Measurements from ENCODE around the gene CD300LB. TPM values are rescaled to one million over a fixed set of nuclear protein-coding genes. Genes with fewer than 3 reads are reported as not detected.

The CD300LB gene
- total RNA-seq (2021), result not detected in 2 replicates
- not detected for Bru-seq, nascent RNA
- BruChase-seq, experiment 1, labeled RNA remaining after a 2-hour chase, result not detected
- BruChase-seq, experiment 2, labeled RNA remaining after a 6-hour chase, result not detected
- long read RNA-seq, result 0 reads

DNA sequence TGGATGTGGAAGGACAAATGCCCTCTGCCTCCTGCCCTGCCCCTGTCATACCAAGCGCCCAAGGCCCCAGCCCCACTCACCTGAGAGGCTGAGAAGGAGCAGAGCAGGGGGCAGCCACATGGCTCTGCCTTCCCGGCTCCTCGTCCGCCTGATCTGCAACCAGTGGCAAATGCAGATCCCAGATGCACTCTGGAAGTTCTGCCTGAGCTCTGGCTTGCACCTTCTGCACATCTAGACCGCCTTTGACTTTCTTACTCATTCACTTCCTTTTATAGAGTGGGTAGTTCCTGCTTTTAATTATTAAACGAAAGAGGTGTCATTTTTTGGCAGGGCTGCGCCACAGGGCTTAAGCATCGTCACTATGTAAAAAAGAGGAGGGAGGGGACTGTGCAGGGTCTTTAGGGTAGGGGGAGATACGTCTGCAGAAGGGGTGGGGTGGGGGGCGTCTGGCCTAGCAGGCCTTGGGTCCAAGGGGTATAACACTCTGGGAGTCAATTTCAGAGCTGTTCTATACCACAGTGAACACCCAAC is at the start of gene CD300LB:
Gene CD300LB (minus strand): TSS at position 245 of the 531 bp plus-strand sequence. CDS start 125 bp downstream, at position 120.
- BruUV-seq (replicated peaks), result no TSS peak
- H3K27ac ChIP-seq (ENCODE audit: low read depth, low read length, poor library complexity, severe bottlenecking), result no peak within 1 kb of the TSS
- ChIA-PET CTCF (no interaction called here), POLR2A (ENCODE audit: low non-redundant PET) (no interaction called here)
- H3K4me3 ChIP-seq (ENCODE audit: low read depth, low read length, poor library complexity, severe bottlenecking), result no peak within 1 kb of the TSS
- H3K9me3 ChIP-seq (ENCODE audit: low read depth, low read length, poor library complexity, severe bottlenecking), result no peaks in the 10 kb centered on the region
- intact Hi-C loops (cut with micrococcal nuclease; ENCODE audit: unreplicated experiment), result no loop called here
- no peaks in the 10 kb centered on the region for H3K36me3 ChIP-seq (ENCODE audit: insufficient read depth, low read length, poor library complexity, severe bottlenecking)
- DNase-seq (ENCODE audit: low spot score), result no peak
- TF ChIP-seq, protein P1, sequence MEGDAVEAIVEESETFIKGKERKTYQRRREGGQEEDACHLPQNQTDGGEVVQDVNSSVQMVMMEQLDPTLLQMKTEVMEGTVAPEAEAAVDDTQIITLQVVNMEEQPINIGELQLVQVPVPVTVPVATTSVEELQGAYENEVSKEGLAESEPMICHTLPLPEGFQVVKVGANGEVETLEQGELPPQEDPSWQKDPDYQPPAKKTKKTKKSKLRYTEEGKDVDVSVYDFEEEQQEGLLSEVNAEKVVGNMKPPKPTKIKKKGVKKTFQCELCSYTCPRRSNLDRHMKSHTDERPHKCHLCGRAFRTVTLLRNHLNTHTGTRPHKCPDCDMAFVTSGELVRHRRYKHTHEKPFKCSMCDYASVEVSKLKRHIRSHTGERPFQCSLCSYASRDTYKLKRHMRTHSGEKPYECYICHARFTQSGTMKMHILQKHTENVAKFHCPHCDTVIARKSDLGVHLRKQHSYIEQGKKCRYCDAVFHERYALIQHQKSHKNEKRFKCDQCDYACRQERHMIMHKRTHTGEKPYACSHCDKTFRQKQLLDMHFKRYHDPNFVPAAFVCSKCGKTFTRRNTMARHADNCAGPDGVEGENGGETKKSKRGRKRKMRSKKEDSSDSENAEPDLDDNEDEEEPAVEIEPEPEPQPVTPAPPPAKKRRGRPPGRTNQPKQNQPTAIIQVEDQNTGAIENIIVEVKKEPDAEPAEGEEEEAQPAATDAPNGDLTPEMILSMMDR (conservative IDR thresholded peaks at IDR 0.05; ENCODE audit: low read depth, low read length), result no peak
- TF ChIP-seq EZH2 (IDR thresholded peaks at IDR 0.05; ENCODE audit: borderline replicate concordance, low read depth, low read length, poor library complexity, severe bottlenecking), result no peak
- H3K27me3 ChIP-seq (replicated peaks; ENCODE audit: insufficient read depth, low read depth, low read length, poor library complexity), result peaks cover 26% of the 10 kb centered on the region
- no peaks in the 10 kb centered on the region for H3K4me1 ChIP-seq (ENCODE audit: insufficient read depth, low read length, poor library complexity, severe bottlenecking)

DNA sequence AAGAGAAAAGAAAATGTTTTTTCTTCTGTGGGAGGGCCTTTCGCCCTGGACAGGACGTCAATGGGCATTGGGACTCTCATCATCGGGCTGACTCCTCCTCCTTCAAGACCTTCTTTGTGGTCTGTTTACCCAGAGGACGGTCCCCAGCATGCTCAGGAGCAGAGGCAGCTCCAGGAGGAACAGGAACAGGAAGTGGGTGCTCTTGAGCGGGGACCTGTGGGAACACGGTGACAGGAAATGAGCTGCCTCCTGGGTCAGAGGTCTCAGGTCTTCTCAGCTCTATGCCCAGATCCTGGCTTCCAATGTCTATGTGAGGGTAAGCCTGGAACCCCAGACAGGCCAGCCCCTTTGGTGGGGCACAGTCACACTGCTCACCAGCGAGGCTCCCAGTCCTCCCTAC is 48.6 kb upstream of the CD300LB start:
- no peaks in the 10 kb centered on the region for H3K9me3 ChIP-seq (ENCODE audit: low read depth, low read length, poor library complexity, severe bottlenecking)
- ChIA-PET POLR2A (ENCODE audit: low non-redundant PET) (no interaction called here), CTCF (no interaction called here)
- DNase-seq (ENCODE audit: low spot score), result no peak
- H3K27ac ChIP-seq (ENCODE audit: low read depth, low read length, poor library complexity, severe bottlenecking), result no peak overlapping the region
- H3K4me1 ChIP-seq (ENCODE audit: insufficient read depth, low read length, poor library complexity, severe bottlenecking), result no peaks in the 10 kb centered on the region
- BruUV-seq (replicated peaks), result no TSS peak
- H3K27me3 ChIP-seq (replicated peaks; ENCODE audit: insufficient read depth, low read depth, low read length, poor library complexity), result peaks cover 17% of the 10 kb centered on the region
- intact Hi-C loops (cut with micrococcal nuclease; ENCODE audit: unreplicated experiment), result no loop called here
- H3K36me3 ChIP-seq (ENCODE audit: insufficient read depth, low read length, poor library complexity, severe bottlenecking), result no peaks in the 10 kb centered on the region
- no peak overlapping the region for H3K4me3 ChIP-seq (ENCODE audit: low read depth, low read length, poor library complexity, severe bottlenecking)
- TF ChIP-seq, protein P1 (conservative IDR thresholded peaks at IDR 0.05; ENCODE audit: low read depth, low read length), result no peak
- TF ChIP-seq EZH2 (IDR thresholded peaks at IDR 0.05; ENCODE audit: borderline replicate concordance, low read depth, low read length, poor library complexity, severe bottlenecking), result no peak

DNA sequence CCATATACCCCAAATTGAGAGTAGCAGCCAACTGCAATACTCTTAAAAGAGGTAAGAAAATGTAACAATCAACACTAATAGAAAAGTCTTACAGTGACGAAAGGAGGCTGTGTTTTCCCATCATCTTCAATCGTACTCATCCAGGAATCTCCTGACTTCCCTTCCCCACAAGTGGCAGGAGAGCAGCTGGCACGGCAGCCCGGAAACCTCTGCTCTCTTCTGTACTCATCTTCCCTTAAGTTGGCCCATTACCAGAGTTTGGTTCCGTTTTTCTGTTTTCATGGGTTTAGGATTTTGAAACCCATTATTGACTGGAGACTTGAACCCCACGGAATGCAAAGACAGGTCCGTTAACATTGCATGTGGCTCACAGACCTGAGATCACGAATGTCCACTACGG is 47.7 kb upstream of the CD300LB start:
- no TSS peak for BruUV-seq (replicated peaks)
- POLR2A ChIA-PET (ENCODE audit: low non-redundant PET), result no interaction called here
- Histone ChIP-seq H3K4me3 (ENCODE audit: low read depth, low read length, poor library complexity, severe bottlenecking) (no peak overlapping the region), H3K27me3 (replicated peaks; ENCODE audit: insufficient read depth, low read depth, low read length, poor library complexity) (peaks cover 20% of the 10 kb centered on the region), H3K36me3 (ENCODE audit: insufficient read depth, low read length, poor library complexity, severe bottlenecking) (no peaks in the 10 kb centered on the region), H3K9me3 (ENCODE audit: low read depth, low read length, poor library complexity, severe bottlenecking) (no peaks in the 10 kb centered on the region), H3K27ac (ENCODE audit: low read depth, low read length, poor library complexity, severe bottlenecking) (no peak overlapping the region), H3K4me1 (ENCODE audit: insufficient read depth, low read length, poor library complexity, severe bottlenecking) (no peaks in the 10 kb centered on the region)
- CTCF ChIA-PET, result no interaction called here
- no peak for DNase-seq (ENCODE audit: low spot score)
- intact Hi-C loops (cut with micrococcal nuclease; ENCODE audit: unreplicated experiment), result no loop called here
- TF ChIP-seq, protein P1 (conservative IDR thresholded peaks at IDR 0.05; ENCODE audit: low read depth, low read length), result no peak
- no peak for TF ChIP-seq EZH2 (IDR thresholded peaks at IDR 0.05; ENCODE audit: borderline replicate concordance, low read depth, low read length, poor library complexity, severe bottlenecking)

All from A673 (cell line).